ENCODE measurements around the gene DOCK10.

Gene DOCK10

GRCh38 chr2:224982910-224983711 lies 59.2 kb downstream of the DOCK10 start:
- DNase-seq (ENCODE audit: low read depth, low spot score) = no peak

- no peak for DNase-seq (ENCODE audit: low read depth, low spot score)
These were observed 60.0 kb downstream of the DOCK10 start for GRCh38 chr2:224982226-224982625.

DNA sequence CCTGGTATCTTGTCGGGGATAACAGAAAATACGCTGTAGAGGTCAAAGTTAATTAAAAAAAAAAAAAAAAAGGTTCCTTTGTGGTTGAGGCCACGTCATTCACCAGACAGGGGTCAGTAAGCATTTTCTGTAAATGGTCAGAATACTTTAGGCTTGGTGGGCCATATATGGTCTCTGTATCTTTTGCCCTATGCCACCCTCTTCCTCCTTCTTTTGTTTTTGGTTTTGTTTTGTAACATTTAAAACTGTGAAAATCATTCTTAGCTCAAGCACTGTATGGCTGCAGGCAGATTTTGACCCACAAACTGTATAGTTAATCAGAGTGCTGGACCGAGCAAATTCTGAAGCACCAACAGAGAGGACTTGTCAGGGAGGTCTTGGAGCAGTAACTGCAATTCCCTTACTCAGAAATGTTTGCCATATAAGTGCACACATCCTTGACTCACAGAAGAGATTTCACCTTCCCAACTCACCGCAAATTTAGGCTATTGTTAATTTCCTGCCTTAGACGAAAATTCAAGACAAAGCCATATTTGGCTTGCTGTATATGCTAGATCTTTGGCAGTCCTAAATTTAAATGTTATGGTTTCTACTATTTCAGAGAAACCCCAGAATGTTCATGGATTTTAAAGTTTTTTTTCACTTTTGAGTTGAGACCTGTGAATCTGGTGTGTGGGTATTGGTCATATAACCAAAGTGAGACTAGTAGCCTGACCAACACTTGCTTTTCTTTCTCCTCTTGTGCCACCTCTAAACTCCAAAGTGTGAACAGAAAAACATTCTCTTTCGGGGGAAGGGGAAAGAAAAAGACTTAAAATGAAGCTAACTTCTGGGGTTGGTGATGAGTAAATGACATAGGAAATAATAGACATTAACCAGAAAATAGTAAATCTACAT lies 65.4 kb downstream of the DOCK10 start:
- DNase-seq (ENCODE audit: low read depth, low spot score) = no peak

- DNase-seq (ENCODE audit: low read depth, low spot score) = no peak
These were observed 66.5 kb downstream of the DOCK10 start for GRCh38 chr2:224975761-224976160.

- DNase-seq (ENCODE audit: low read depth, low spot score) = no peak
These were observed 68.9 kb downstream of the DOCK10 start for GRCh38 chr2:224973112-224974016.

GRCh38 chr2:224971214-224971613 lies 71.1 kb downstream of the DOCK10 start:
- no peak for DNase-seq (ENCODE audit: low read depth, low spot score)

DNA sequence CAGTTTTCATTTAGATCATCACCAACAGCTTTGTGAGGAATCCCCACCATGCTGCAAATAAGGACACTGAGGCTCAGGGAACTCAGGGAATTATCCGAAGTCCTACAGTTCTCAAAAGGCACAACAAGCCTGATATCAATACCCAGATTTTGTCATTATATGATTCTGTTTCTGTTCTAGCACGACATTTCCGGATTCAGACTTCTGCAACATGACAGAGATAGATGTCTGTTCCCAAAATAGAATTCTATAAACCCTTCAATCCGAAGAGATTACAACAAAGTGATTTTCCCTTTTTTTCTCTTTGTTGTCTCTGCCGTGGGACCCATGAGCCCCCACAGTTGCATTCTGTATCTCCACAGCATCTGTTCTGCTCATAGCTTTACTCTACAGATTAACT lies 72.0 kb downstream of the DOCK10 start:
- DNase-seq (ENCODE audit: low read depth, low spot score) = no peak

- no peak for DNase-seq (ENCODE audit: low read depth, low spot score)
These were observed 72.5 kb downstream of the DOCK10 start for GRCh38 chr2:224969633-224970260.

DNA sequence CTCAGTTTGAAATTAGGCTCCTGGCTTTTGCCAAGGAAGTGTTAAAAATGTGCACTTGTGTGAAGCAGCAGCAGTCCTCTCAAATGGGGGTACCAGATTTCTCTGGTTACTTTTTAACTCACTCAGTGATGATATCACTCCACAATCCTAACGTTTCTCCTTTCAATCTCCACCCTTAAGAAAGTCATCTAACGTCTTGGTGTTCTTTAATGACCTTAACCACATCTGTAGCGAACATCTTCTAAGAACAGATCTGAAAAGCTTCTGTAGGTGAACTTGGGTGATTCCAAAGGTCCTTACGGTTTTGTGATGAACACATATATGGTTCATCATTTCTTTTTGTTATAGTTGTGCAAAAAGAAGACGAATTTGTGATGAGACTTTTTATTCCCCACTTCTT lies 73.2 kb downstream of the DOCK10 start:
- DNase-seq (ENCODE audit: low read depth, low spot score) = no peak

GRCh38 chr2:224968051-224968450 lies 74.2 kb downstream of the DOCK10 start:
- no peak for DNase-seq (ENCODE audit: low read depth, low spot score)

DNA sequence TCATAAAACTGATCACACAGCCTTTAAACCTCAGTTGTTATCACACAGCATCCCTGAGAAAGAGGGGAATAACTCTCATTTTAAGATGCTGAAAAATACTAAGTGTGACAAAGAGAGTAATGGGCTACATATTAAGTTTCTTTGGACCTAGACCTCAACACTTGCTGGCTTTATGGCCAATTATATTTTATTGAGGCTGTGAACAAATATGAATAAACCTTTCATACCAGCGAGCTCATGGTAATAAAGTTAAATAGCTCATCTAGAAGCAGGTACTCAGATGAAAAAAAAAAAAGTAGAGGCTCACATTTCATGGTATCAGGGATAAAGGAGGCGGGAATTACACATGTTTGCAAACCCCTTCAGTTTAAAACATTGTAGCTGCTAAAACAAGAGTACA lies 75.7 kb downstream of the DOCK10 start:
- no peak for DNase-seq (ENCODE audit: low read depth, low spot score)

- DNase-seq (ENCODE audit: low read depth, low spot score) = no peak
These were observed 82.7 kb downstream of the DOCK10 start for GRCh38 chr2:224959556-224959955.

DNA sequence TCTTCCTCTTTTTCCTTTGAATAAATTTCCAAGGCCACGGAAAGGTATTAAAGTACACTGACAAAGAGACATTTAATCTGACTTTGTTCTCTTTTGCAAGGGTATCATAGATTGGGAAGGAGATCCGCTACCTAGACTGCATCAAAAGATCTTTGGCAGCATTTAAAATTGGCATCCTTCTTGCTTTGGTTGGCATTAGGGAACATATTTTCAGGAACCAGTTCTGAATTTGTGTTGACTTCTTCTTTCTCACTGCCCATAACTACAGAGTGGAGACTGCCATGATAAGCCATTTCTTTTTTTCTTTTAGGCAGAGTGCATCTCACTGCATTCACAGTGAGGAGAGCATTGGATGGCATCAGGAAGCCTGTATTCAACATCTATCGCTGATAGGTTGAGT lies 83.4 kb downstream of the DOCK10 start:
- no peak for DNase-seq (ENCODE audit: low read depth, low spot score)

- DNase-seq (ENCODE audit: low read depth, low spot score) = no peak
These were observed 83.8 kb downstream of the DOCK10 start for GRCh38 chr2:224958462-224958857.

DNA sequence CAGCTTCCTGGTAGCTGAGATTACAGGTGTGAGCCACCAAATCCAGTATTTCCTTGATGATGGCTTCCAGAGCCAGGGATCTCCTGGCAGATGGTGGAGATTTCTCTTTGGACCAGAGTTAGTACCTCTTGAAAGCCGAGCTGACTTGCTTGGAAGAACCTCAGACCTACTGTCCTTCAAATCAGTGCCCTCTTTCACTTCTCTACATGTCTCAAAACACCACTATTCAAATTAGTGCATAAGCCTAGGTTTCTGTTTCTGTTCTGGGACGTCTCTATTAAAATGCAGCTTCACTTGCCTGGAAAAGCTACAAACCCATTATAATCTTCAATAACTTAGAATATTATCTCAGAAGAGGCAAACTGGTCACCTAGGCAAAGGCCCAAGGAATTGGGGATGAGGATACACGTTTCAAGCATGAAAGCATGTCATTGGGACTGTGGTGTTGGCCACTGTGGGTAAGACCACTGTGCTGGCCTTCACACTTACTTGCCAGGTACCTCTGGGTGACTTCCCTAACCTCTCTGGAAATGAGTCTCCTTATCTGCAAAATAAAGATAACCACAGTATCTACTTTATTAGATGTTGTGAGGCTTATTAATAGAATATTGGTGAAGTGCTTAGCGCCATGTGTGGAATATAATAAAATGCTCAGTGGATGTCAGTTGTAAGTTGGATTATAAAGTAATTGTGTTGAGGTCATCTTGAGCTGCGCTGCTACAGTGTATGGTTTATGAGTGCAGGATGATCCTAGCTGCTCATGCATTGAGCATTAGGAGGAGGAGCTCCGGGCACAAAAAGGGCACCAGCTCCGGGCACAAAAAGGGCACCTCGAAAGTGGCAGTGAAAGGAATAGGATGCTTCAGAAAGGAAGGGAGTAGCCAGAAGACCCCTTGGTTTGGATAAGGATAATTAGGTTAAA lies 84.5 kb downstream of the DOCK10 start:
- DNase-seq (ENCODE audit: low read depth, low spot score) = no peak

DNA sequence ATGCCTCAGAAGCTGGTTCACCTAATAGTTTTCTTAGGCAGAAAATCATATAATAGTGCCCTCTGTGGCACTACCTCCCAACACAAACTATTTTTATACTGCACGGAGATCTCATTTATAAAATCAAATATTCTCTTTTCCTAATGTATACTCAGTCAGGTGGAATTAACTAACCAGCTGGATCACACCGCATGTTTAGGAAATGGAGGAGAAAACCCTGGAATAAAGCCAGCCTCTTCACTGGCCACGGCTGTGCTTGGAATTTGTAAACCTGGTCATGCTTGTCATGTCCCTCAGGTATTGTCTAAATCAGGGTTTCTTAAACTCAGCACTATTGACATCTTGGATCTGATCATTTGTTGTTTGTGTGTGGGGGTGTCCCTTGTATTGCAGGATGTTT lies 85.6 kb downstream of the DOCK10 start:
- DNase-seq (ENCODE audit: low read depth, low spot score) = no peak

DNA sequence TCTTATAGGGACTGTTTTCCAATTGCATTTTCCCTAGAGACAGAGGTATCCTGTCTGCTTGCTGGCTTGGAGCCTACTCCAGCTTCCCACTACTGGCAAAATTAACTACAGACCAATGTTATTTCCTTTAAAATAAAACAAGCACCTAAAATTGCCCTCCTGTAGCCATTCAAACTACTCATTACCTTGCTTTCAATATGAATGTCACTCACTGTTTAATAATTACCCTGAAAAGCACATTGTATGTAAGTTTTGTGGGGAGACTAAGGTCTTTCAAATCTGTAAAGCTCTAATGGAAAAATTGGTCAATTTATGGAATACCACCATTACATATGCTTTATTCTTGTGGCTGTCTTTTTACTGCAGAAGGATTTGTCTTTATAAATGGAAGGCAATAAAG lies 87.3 kb downstream of the DOCK10 start:
- no peak for DNase-seq (ENCODE audit: low read depth, low spot score)

DNA sequence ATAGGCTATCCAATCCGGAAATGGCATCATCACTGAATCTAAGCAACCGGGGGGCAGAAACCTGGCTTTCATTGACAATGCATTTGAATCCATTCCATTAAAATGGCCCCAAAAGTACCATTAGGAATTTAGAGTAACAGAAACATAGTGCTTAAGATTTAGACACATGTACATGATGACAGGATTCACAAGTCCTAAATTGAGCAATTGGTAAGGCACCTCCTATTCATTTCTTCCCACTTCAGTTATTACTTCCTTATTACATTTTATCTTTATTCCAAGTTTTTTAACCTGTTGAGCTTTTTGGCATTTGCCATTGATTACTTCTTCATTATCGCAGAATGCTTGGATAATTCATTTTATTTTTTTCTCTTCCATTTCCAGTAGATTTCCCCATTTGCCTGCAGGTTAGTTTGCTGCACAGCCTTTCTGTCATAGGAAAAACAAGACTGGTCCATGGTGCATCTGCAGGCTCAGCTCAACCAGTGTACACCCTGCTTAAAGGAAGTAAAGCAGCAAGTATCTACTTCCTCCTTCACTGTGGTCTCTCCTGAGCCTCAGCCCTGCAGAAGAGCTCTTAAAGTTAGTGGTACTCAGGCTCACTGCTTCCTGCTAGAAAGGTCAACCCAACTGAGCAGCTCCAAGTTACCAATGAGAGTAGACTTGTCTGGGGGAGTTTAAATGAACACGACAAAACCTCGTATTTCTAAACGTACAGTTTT lies 89.2 kb downstream of the DOCK10 start:
- DNase-seq (ENCODE audit: low read depth, low spot score) = no peak

- DNase-seq (ENCODE audit: low read depth, low spot score) = no peak
These were observed 90.4 kb downstream of the DOCK10 start for GRCh38 chr2:224951723-224952481.

All from smooth muscle cell of the brain vasculature (primary cell).